DND-41 (cell line): ENCODE data around the gene CHST14.

Source experiments
- ATAC-seq: fragments of 200-7000 bp; cut with Tn5 transposase; 3 replicates; pipeline ENCODE4 v1.9.1; 2021; ENCODE audit warnings: low read depth; ENCODE audit not compliant: insufficient read depth
- DNase-seq: peaks from one replicate; pipeline ENCODE4 v3.0.0-alpha.2; 2020
- H2AFZ ChIP-seq: 2 replicates; pipeline ENCODE4 v1.6.0; 2012; ENCODE audit warnings: low read depth, low read length
- H3K27ac ChIP-seq: 2 replicates; pipeline ENCODE4 v1.5.1; 2012; ENCODE audit warnings: low read length, inconsistent platforms
- H3K27me3 ChIP-seq: fragments of 200-600 bp; sonication (generic); 2 replicates; pipeline ENCODE4 v1.6.0; 2012; ENCODE audit warnings: low read length, mild to moderate bottlenecking, inconsistent platforms; ENCODE audit not compliant: insufficient read depth, poor library complexity
- H3K36me3 ChIP-seq: 2 replicates; pipeline ENCODE4 v1.5.1; 2012; ENCODE audit warnings: low read length, inconsistent platforms; ENCODE audit not compliant: insufficient read depth
- H3K4me1 ChIP-seq: 2 replicates; pipeline ENCODE4 v1.5.1; 2012; ENCODE audit warnings: mild to moderate bottlenecking, low read length; ENCODE audit not compliant: insufficient read depth
- H3K4me2 ChIP-seq: 2 replicates; pipeline ENCODE4 v1.6.0; 2012; ENCODE audit warnings: mild to moderate bottlenecking, moderate library complexity, low read length, inconsistent platforms; ENCODE audit not compliant: insufficient read depth
- H3K4me3 ChIP-seq, 2 experiments: fragments of 200-600 bp in 1 of 2; shearing (Covaris generic) in 1 of 2; 2 replicates each; pipeline ENCODE4 v1.5.1; 2012 to 2016; ENCODE audit warnings: inconsistent platforms in 2 of 2, low read length in 2 of 2, mild to moderate bottlenecking in 2 of 2, low read depth in 1 of 2, moderate library complexity in 1 of 2
- H3K79me2 ChIP-seq: 2 replicates; pipeline ENCODE4 v1.6.0; 2012; ENCODE audit warnings: low read length, inconsistent platforms; ENCODE audit not compliant: insufficient read depth
- H3K9ac ChIP-seq: 2 replicates; pipeline ENCODE4 v1.6.0; 2012; ENCODE audit warnings: low read depth, mild to moderate bottlenecking, inconsistent platforms, low read length, moderate library complexity
- H3K9me3 ChIP-seq: 2 replicates; pipeline ENCODE4 v1.5.1; 2012; ENCODE audit warnings: low read length, moderate library complexity, mild to moderate bottlenecking, inconsistent platforms; ENCODE audit not compliant: insufficient read depth, severe bottlenecking
- H4K20me1 ChIP-seq: 2 replicates; pipeline ENCODE4 v1.6.0; 2012; ENCODE audit warnings: low read length; ENCODE audit not compliant: insufficient read depth
- EZH2 ChIP-seq: IDR thresholded peaks from 3 replicates; pipeline ENCODE4 v1.6.1; 2012; ENCODE audit warnings: borderline replicate concordance, low read depth, mild to moderate bottlenecking, moderate library complexity, low read length, inconsistent platforms; ENCODE audit not compliant: severe bottlenecking
- TF ChIP-seq, protein P1 (sequence below): IDR thresholded peaks from 2 replicates; pipeline ENCODE4 v1.5.1; 2012; ENCODE audit warnings: borderline replicate concordance, low read length, moderate library complexity, mild to moderate bottlenecking; ENCODE audit not compliant: poor library complexity, severe bottlenecking; ENCODE audit errors: extremely low read depth

Gene CHST14

GRCh38 chr15:40486066-40486770 lies 15.4 kb downstream of the CHST14 start:
- Histone ChIP-seq H3K79me2 (no peaks in the 10 kb centered on the region), H3K9ac (no peak overlapping the region), H3K4me1 (no peaks in the 10 kb centered on the region), H3K27ac (no peak overlapping the region), H3K9me3 (no peaks in the 10 kb centered on the region), H3K4me2 (no peak overlapping the region), H3K4me3 (no peak overlapping the region), H3K36me3 (no peaks in the 10 kb centered on the region), H2AFZ (no peak overlapping the region), H4K20me1 (no peaks in the 10 kb centered on the region), H3K27me3 (no peaks in the 10 kb centered on the region)
- no peak for TF ChIP-seq EZH2
- TF ChIP-seq, protein P1, sequence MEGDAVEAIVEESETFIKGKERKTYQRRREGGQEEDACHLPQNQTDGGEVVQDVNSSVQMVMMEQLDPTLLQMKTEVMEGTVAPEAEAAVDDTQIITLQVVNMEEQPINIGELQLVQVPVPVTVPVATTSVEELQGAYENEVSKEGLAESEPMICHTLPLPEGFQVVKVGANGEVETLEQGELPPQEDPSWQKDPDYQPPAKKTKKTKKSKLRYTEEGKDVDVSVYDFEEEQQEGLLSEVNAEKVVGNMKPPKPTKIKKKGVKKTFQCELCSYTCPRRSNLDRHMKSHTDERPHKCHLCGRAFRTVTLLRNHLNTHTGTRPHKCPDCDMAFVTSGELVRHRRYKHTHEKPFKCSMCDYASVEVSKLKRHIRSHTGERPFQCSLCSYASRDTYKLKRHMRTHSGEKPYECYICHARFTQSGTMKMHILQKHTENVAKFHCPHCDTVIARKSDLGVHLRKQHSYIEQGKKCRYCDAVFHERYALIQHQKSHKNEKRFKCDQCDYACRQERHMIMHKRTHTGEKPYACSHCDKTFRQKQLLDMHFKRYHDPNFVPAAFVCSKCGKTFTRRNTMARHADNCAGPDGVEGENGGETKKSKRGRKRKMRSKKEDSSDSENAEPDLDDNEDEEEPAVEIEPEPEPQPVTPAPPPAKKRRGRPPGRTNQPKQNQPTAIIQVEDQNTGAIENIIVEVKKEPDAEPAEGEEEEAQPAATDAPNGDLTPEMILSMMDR: no peak
- DNase-seq (no peak), ATAC-seq (no peak)

DNA sequence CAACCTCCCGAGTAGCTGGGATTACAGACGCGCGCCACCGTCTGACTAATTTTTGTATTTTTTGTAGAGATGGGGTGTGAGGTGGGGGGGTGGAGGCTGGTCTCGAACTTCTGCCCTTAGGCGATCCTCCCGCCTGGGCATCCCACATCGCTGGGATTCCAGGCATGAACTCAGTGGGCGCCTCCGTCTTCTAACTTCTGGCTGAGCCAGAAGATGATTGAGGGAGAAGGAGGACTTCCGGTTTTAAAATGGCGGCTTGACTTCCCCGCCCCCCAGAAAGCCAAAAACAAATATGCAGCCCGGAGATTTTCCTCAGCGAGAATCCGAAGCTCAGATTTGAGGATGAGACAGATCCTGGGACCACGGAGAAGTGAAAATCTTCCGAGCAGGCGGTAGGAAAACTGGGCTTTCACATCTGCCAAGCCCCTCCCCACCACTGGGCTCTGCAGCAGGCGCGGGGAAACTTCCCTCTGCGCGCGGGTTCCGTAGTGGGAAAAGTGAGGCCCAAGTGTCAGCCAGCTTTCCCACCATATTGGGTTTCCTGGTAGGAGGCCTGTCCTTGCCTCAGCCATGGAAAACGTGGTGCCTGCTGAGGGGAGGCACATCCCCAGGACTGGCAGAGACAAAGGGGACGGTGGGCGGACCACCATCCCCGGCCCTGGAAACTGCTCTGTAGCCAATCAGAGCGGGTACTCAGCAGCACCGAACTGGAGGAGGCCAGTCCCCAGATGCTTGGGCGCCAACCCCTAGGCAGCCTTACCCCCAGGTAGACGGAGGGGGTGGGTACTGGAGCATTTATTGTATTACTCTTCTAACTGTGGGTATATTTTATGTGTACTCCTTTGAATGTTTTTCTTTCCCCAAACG lies 17.3 kb downstream of the CHST14 start:
- Histone ChIP-seq H2AFZ (no peak overlapping the region), H3K4me1 (peaks cover 5% of the 10 kb centered on the region), H3K9me3 (no peaks in the 10 kb centered on the region), H3K9ac (no peak overlapping the region), H4K20me1 (no peaks in the 10 kb centered on the region), H3K36me3 (no peaks in the 10 kb centered on the region), H3K27ac (no peak overlapping the region), H3K4me3 (no peak overlapping the region), H3K4me2 (no peak overlapping the region), H3K79me2 (no peaks in the 10 kb centered on the region), H3K27me3 (no peaks in the 10 kb centered on the region)
- ATAC-seq: no peak
- DNase-seq: no peak
- TF ChIP-seq, protein P1: no peak
- no peak for TF ChIP-seq EZH2

DNA sequence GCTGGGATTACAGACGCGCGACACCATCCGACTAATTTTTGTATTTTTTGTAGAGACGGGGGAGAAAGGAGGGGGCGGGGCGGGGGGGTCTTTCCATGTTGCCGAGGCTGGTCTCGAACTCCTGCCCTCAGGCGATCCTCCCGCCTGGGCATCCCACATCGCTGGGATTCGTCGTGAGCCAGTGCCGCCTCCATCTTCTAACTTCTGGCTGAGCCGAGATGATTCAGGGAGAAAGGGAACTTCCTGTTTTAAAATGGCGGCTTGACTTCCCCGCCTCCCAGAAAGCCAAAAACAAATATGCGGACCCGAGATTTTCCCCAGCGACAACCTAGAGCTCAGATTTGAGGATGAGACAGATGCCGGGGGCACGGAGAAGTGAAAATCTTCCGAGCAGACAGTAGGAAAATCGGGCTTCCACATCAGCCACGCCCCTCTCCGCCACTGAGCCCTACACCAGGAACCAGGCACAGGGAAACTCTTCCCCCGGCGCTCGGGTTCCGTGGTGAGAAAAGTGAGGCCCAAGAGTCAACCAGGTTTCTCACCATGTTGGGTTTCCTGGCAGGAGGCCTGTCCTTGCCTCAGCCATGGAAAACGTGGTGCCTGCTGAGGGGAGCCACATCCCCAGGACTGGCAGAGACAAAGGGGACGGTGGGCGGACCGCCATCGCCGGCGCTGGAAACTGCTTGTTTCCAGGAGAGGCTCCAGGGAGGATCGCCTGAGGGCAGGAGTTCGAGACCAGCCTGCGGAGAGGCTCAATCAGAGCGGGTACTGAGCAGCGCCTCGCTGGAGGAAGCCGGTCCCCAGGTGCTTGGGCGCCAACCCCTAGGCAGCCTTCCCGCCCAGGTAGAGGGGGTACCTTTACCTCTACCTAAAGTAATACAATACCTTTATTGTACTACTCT lies 18.7 kb downstream of the CHST14 start:
- Histone ChIP-seq H3K79me2 (no peaks in the 10 kb centered on the region), H3K9me3 (no peaks in the 10 kb centered on the region), H3K36me3 (no peaks in the 10 kb centered on the region), H3K27me3 (no peaks in the 10 kb centered on the region), H3K27ac (no peak overlapping the region), H3K9ac (no peak overlapping the region), H3K4me1 (peaks cover 16% of the 10 kb centered on the region), H3K4me2 (no peak overlapping the region), H3K4me3 (no peak overlapping the region), H4K20me1 (no peaks in the 10 kb centered on the region), H2AFZ (no peak overlapping the region)
- TF ChIP-seq, protein P1: no peak
- no peak for TF ChIP-seq EZH2
- DNase-seq (no peak), ATAC-seq (no peak)
